Trophoblast cell (in vitro differentiated cells and primary cell): Measurements from ENCODE around the gene TCF25.
"Not testable (repeated sequence)": the region's sequence is repeated elsewhere in the genome, so short reads cannot be mapped to it uniquely, and the experiment has no call there.

ENCODE experiments used
- DNase-seq, 2 donors: peaks; one replicate each; pipeline ENCODE4 v3.0.0-alpha.2; 2016
- H2AFZ ChIP-seq: 2 replicates; pipeline ENCODE4 v1.6.1; 2013; ENCODE audit warnings: low read length, moderate library complexity, mild to moderate bottlenecking; ENCODE audit not compliant: insufficient read depth, poor library complexity
- H2AK5ac ChIP-seq: 2 replicates; pipeline ENCODE4 v1.6.1; 2013; ENCODE audit warnings: mild to moderate bottlenecking, low read length
- H2BK120ac ChIP-seq: 2 replicates; pipeline ENCODE4 v1.6.1; 2013; ENCODE audit warnings: low read length, mild to moderate bottlenecking, moderate library complexity; ENCODE audit not compliant: insufficient read depth, poor library complexity
- H2BK12ac ChIP-seq: 2 replicates; pipeline ENCODE4 v1.6.1; 2013; ENCODE audit warnings: mild to moderate bottlenecking, low read length, moderate library complexity
- H2BK5ac ChIP-seq: 2 replicates; pipeline ENCODE4 v1.6.1; 2013; ENCODE audit warnings: low read length, low read depth, moderate library complexity, mild to moderate bottlenecking; ENCODE audit not compliant: poor library complexity
- H3K14ac ChIP-seq: 2 replicates; pipeline ENCODE4 v1.6.1; 2013; ENCODE audit warnings: mild to moderate bottlenecking, low read length
- H3K18ac ChIP-seq: 2 replicates; pipeline ENCODE4 v1.6.1; 2013; ENCODE audit warnings: mild to moderate bottlenecking, low read length
- H3K23ac ChIP-seq: 2 replicates; pipeline ENCODE4 v1.6.1; 2013; ENCODE audit warnings: low read length
- H3K27ac ChIP-seq: 2 replicates; pipeline ENCODE4 v1.5.1; 2013; ENCODE audit warnings: low read depth, mild to moderate bottlenecking, inconsistent platforms, low read length, moderate library complexity
- H3K27me3 ChIP-seq: 2 replicates; pipeline ENCODE4 v1.6.1; 2013; ENCODE audit warnings: inconsistent platforms, mild to moderate bottlenecking, low read length, moderate library complexity; ENCODE audit not compliant: insufficient read depth
- H3K36me3 ChIP-seq, 2 experiments: 1 replicate in 1 of 2; 2 replicates in 1 of 2; pipeline ENCODE4 v1.6.1; 2013; ENCODE audit warnings: low read length in 2 of 2, mild to moderate bottlenecking in 2 of 2, moderate library complexity in 1 of 2; ENCODE audit not compliant: insufficient read depth in 2 of 2, control insufficient read depth in 1 of 2
- H3K4ac ChIP-seq: 2 replicates; pipeline ENCODE4 v1.6.1; 2013; ENCODE audit warnings: low read depth, mild to moderate bottlenecking, low read length, moderate library complexity
- H3K4me1 ChIP-seq, 2 experiments: 1 replicate in 1 of 2; 2 replicates in 1 of 2; pipeline ENCODE4 v1.6.1; 2013; ENCODE audit warnings: low read length in 2 of 2, mild to moderate bottlenecking in 2 of 2, moderate library complexity in 1 of 2; ENCODE audit not compliant: insufficient read depth in 2 of 2, control insufficient read depth in 1 of 2
- H3K4me2 ChIP-seq: 2 replicates; pipeline ENCODE4 v1.6.1; 2013; ENCODE audit warnings: inconsistent platforms, mild to moderate bottlenecking, low read length, moderate library complexity
- H3K4me3 ChIP-seq: 2 replicates; pipeline ENCODE4 v1.5.1; 2013; ENCODE audit warnings: mild to moderate bottlenecking, low read depth, low read length, inconsistent platforms
- H3K79me1 ChIP-seq: one replicate; pipeline ENCODE4 v1.6.1; 2013; ENCODE audit warnings: low read length
- H3K79me2 ChIP-seq: 2 replicates; pipeline ENCODE4 v1.6.1; 2013; ENCODE audit warnings: low read length, mild to moderate bottlenecking; ENCODE audit not compliant: control insufficient read depth, insufficient read depth, poor library complexity
- H3K9ac ChIP-seq: 2 replicates; pipeline ENCODE4 v1.6.1; 2013; ENCODE audit warnings: mild to moderate bottlenecking, low read length
- H3K9me3 ChIP-seq: 2 replicates; pipeline ENCODE4 v1.6.1; 2013; ENCODE audit warnings: low read depth, mild to moderate bottlenecking, control low read depth, inconsistent platforms, low read length; ENCODE audit not compliant: insufficient read depth
- H4K12ac ChIP-seq: 2 replicates; pipeline ENCODE4 v1.6.1; 2013; ENCODE audit warnings: low read depth, mild to moderate bottlenecking, low read length, moderate library complexity
- H4K8ac ChIP-seq: 2 replicates; pipeline ENCODE4 v1.6.1; 2013; ENCODE audit warnings: low read depth, mild to moderate bottlenecking, low read length, moderate library complexity
- H4K91ac ChIP-seq: one replicate; pipeline ENCODE4 v1.6.1; 2013; ENCODE audit warnings: low read depth, mild to moderate bottlenecking, low read length, moderate library complexity
- WGBS: extraction: QIAGEN DNeasy Blood & Tissue Kit; methylation state at CpG from one replicate; pipeline ENCODE4 v1.1.7; 2013; ENCODE audit warnings: missing lambda C conversion rate; ENCODE audit not compliant: insufficient read length, insufficient coverage; ENCODE audit errors: extremely low coverage; 5-methylcytosine and 5-hydroxymethylcytosine counted together

TCF25 gene

DNA sequence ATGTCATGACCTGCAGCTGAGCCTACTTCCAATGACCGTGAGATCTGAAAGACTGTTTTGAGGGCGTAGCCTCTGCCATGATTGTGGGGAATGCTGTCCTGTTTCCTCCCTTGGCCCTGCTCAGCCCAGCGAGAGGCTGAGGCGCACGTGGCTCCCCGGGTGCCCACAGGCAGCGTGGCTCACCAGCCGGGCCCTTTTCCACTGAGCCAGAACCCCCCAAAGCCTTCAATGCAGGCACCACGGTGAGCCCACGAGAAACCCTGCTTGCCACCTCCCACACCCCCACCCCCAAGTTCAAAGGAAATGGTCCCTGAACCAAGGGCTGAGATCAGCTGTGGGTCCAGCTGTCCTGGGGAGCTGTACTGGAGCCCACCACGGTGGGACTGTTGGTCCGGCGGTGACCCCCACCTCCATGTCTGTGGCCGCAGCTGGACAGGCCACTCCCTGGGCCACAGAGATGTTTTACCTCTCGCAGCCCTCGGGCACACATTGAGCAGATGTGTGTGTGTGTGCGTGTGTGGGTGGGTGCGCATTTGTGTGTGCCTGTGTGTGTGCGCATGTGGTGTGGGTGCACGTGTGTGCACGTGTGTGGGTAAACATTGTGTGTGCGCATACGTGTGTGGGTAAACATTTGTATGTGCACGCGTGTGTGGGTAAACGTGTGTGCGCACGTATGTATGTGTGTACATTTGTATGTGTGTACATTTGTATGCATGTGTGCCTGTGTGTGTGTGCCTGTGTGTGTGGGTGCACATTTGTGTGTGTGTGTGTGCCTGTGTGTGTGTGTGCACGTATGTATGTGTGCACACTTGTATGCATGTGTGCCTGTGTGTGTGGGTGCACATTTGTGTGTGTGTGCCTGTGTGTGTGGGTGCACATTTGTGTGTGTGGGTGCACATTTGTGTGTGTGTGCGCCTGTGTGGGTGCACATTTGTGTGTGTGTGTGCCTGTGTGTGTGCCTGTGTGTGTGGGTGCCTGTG lies 40.3 kb downstream of the TCF25 start:
- H3K9ac ChIP-seq: no peak overlapping the region
- H2AK5ac ChIP-seq: no peak overlapping the region
- peaks cover 40 to 47% of the 10 kb centered on the region in 2 experiments for H3K36me3 ChIP-seq
- peaks cover 5% of the 10 kb centered on the region for H3K79me2 ChIP-seq
- peak overlapping the region; percentile 59 for H3K4me3 ChIP-seq
- no peak for DNase-seq
- H4K8ac ChIP-seq: no peak overlapping the region
- H3K18ac ChIP-seq: no peak overlapping the region
- no peak overlapping the region for H2AFZ ChIP-seq
- H2BK12ac ChIP-seq: no peak overlapping the region
- no peak overlapping the region for H4K91ac ChIP-seq
- no peak overlapping the region for H3K4ac ChIP-seq
- H3K9me3 ChIP-seq: peaks cover 8% of the 10 kb centered on the region
- no peak overlapping the region for H3K23ac ChIP-seq
- no peaks in the 10 kb centered on the region for H3K27me3 ChIP-seq
- H3K27ac ChIP-seq: no peak overlapping the region
- no peak overlapping the region for H4K12ac ChIP-seq
- no peak overlapping the region for H2BK5ac ChIP-seq
- H3K4me1 ChIP-seq: peaks cover 10 to 12% of the 10 kb centered on the region in 2 experiments
- no peak overlapping the region for H3K4me2 ChIP-seq
- no peak overlapping the region for H3K14ac ChIP-seq
- H2BK120ac ChIP-seq: no peak overlapping the region
- no CpG with 5 or more reads among the region's 30 CpGs for WGBS
- peaks cover 11% of the 10 kb centered on the region for H3K79me1 ChIP-seq

DNA sequence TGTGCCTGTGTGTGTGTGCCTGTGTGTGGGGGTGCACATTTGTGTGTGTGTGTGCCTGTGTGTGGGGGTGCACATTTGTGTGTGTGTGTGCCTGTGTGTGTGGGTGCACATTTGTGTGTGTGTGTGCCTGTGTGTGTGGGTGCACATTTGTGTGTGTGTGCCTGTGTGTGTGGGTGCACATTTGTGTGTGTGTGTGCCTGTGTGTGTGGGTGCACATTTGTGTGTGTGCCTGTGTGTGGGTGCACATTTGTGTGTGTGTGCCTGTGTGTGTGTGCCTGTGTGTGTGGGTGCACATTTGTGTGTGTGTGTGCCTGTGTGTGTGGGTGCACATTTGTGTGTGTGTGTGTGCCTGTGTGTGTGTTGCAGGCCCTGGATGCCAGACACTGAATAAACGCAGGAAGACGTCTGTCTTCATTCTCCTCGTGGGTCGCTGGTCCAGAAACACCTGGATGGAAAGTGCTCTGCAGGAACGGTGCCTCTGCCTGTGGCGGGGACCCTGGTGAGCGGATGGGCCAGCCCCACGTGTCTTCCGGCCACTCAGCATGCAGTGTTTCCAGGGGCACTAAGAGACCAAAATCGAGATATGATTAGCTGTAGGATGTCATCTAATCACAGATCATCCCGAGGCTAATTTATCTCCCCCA lies 41.4 kb downstream of the TCF25 start:
- not testable (repeated sequence) for H3K18ac ChIP-seq, H3K9ac ChIP-seq, H4K8ac ChIP-seq, H3K23ac ChIP-seq, H2BK5ac ChIP-seq, H3K4ac ChIP-seq, H3K27ac ChIP-seq, H3K27me3 ChIP-seq, H2AK5ac ChIP-seq, H3K14ac ChIP-seq, H3K79me2 ChIP-seq, H2BK120ac ChIP-seq, H2AFZ ChIP-seq, H4K12ac ChIP-seq, H2BK12ac ChIP-seq, H4K91ac ChIP-seq, DNase-seq, H3K4me3 ChIP-seq, H3K4me2 ChIP-seq
- no CpG with 5 or more reads among the region's 11 CpGs for WGBS
- Histone ChIP-seq H3K9me3 (peaks cover 12% of the 10 kb centered on the region), H3K79me1 (peaks cover 14% of the 10 kb centered on the region), H3K4me1 (peaks cover 13 to 22% of the 10 kb centered on the region in 2 experiments), H3K36me3 (peaks cover 34 to 38% of the 10 kb centered on the region in 2 experiments)

DNA sequence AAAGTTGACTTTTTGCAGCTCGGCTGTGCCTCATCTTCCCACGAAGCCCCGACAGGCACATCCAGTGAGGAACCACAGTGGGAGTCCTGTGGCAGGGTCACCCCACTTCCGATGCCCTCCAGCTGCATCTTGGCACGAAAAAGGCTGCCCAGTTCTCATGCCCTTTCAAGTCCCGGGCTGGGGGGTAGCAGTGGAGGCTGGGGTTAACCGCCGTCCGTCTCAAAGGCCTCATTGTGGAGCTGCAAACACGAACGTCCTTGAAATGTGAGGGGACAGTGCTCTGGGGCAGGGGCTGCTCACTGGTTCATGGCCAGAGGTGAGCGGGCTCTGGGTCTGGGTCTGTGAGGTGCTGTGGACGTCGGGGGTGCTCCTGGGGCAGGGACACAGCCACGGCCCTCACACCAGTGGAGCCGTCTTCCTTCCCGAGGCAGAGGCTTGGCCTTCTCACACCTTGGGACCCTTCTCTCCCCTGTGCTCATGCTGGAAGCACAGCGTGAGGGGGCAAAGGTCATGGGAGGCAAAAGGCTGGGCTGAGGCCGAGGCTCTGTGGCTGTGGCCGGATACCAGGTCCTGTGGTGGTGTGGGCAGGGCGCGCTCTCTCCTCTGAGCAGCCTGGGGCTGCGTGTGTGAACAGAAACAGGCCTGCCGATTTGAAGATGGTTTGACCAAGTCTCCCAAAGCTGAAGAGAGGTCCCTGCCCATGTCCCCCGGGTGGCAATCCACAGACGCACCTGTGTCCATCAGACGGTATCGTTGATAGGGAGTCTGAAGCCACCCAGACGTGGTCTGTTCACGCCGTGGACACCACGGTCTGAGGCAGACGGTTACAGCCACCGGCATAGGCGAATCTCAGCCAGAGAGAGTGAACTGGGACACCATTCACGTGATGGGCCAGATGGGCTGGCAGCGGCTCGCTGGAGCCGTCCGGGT lies 42.2 kb downstream of the TCF25 start:
- Histone ChIP-seq H3K23ac (no peak overlapping the region), H3K36me3 (peaks cover 28 to 30% of the 10 kb centered on the region in 2 experiments), H2BK12ac (no peak overlapping the region), H3K14ac (no peak overlapping the region), H3K4me2 (no peak overlapping the region), H3K4me3 (no peak overlapping the region), H2AFZ (no peak overlapping the region), H2AK5ac (no peak overlapping the region), H3K9me3 (peaks cover 10% of the 10 kb centered on the region), H3K4me1 (peaks cover 20 to 25% of the 10 kb centered on the region in 2 experiments), H3K18ac (no peak overlapping the region), H2BK120ac (no peak overlapping the region), H3K4ac (no peak overlapping the region), H3K79me1 (peaks cover 14% of the 10 kb centered on the region), H3K27me3 (no peaks in the 10 kb centered on the region), H3K79me2 (peaks cover 6% of the 10 kb centered on the region), H3K9ac (no peak overlapping the region), H4K8ac (no peak overlapping the region), H2BK5ac (no peak overlapping the region), H4K91ac (no peak overlapping the region), H4K12ac (no peak overlapping the region), H3K27ac (no peak overlapping the region)
- DNase-seq: no peak
- no CpG with 5 or more reads among the region's 40 CpGs for WGBS
